ENCODE results near the gene TLL1.
A peak's percentile ranks its signal among the peaks of the same experiment; 100 is the strongest.

The TLL1 gene

GRCh38 chr4:165864271-165864670, 8.8 kb upstream of the TLL1 start:
- in situ Hi-C loops (cut with MboI; ENCODE audit: low sequenced_read_pairs, unreplicated experiment), result no loop called here
- no peak for DNase-seq (ENCODE audit: low spot score)
- no peak for TF ChIP-seq CTCF (IDR thresholded peaks at IDR 0.05; ENCODE audit: borderline replicate concordance, control extremely low read depth, extremely low read depth, insufficient read depth, missing control alignments)

GRCh38 chr4:165866019-165866650, 6.9 kb upstream of the TLL1 start:
- no peak for DNase-seq (ENCODE audit: low spot score)
- no peak for TF ChIP-seq CTCF (IDR thresholded peaks at IDR 0.05; ENCODE audit: borderline replicate concordance, control extremely low read depth, extremely low read depth, insufficient read depth, missing control alignments)
- in situ Hi-C loops (cut with MboI; ENCODE audit: low sequenced_read_pairs, unreplicated experiment), result no loop called here

GRCh38 chr4:165867961-165868360, 5.1 kb upstream of the TLL1 start:
- TF ChIP-seq CTCF (IDR thresholded peaks at IDR 0.05; ENCODE audit: borderline replicate concordance, control extremely low read depth, extremely low read depth, insufficient read depth, missing control alignments), result no peak
- DNase-seq (ENCODE audit: low spot score), result no peak
- in situ Hi-C loops (cut with MboI; ENCODE audit: low sequenced_read_pairs, unreplicated experiment), result no loop called here

- in situ Hi-C loops (cut with MboI; ENCODE audit: low sequenced_read_pairs, unreplicated experiment), result no loop called here
- peak; percentile 35 for DNase-seq (ENCODE audit: low spot score)
- no peak for TF ChIP-seq CTCF (IDR thresholded peaks at IDR 0.05; ENCODE audit: borderline replicate concordance, control extremely low read depth, extremely low read depth, insufficient read depth, missing control alignments)
Observed at GRCh38 chr4:165873298-165874071, 448 bp downstream of the TLL1 start.

GRCh38 chr4:165874072-165874790, 1.2 kb downstream of the TLL1 start:
- no peak for TF ChIP-seq CTCF (IDR thresholded peaks at IDR 0.05; ENCODE audit: borderline replicate concordance, control extremely low read depth, extremely low read depth, insufficient read depth, missing control alignments)
- in situ Hi-C loops (cut with MboI; ENCODE audit: low sequenced_read_pairs, unreplicated experiment), result no loop called here
- peak; percentile 32 for DNase-seq (ENCODE audit: low spot score)

GRCh38 chr4:165874791-165875371, 1.8 kb downstream of the TLL1 start:
- in situ Hi-C loops (cut with MboI; ENCODE audit: low sequenced_read_pairs, unreplicated experiment), result no loop called here
- no peak for DNase-seq (ENCODE audit: low spot score)
- no peak for TF ChIP-seq CTCF (IDR thresholded peaks at IDR 0.05; ENCODE audit: borderline replicate concordance, control extremely low read depth, extremely low read depth, insufficient read depth, missing control alignments)
